ENCODE data around the gene CASZ1.

The CASZ1 gene

DNA sequence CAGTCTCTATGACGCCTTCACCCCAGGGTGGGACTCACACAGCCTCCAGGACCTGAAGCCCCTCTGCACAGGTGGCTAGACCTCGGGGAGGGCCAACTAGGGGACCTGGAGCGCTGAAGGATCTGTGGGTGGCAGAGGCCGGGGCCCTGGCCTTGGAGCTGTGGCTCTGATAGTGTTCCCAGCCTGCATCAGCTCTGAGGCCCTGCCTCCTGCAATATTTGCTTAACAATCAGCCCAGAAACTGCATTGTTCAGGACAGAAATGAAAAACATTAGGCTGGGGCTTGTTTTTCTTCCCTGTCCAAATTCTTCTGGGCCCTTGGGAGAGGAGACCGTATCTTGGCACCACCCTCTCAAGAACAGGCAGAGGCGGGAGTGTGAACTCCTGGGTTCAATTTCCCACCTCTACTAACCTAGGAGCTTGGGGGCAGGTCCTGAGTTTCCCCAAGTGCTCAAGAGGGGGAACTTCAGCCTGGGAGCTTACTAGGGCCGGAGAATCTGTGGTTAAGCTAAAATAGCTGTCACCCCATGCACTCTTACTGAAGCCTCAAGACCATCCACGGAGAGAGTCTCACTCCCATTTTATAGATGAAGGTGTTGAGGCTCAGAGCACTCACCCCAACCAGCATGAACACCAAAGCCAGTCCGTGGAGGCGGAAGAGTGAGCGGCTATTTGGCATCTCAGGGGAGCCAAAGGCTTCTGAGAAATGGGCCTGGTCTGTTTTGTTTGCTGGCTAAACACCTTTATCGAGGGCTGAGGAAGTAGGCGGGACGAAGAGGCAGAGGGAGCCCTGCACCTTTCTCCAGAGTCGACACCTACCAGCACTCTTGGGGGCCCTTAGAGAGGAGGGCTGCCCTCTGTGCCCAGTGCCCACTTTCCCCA, 18.8 kb upstream of the CASZ1 start:
- peaks cover 39% of the 10 kb centered on the region for H3K27me3 Mint-ChIP-seq (ENCODE audit: low read depth, poor library complexity)
- no peaks in the 10 kb centered on the region for H3K36me3 Mint-ChIP-seq (ENCODE audit: low read depth)
- H3K4me1 Mint-ChIP-seq: peaks cover 8% of the 10 kb centered on the region
- H3K9me3 Mint-ChIP-seq: no peaks in the 10 kb centered on the region
- no peak overlapping the region for H3K4me3 Mint-ChIP-seq
- DNase-seq: no peak
- no peak overlapping the region for H3K27ac Mint-ChIP-seq
- TF ChIP-seq, protein P1, sequence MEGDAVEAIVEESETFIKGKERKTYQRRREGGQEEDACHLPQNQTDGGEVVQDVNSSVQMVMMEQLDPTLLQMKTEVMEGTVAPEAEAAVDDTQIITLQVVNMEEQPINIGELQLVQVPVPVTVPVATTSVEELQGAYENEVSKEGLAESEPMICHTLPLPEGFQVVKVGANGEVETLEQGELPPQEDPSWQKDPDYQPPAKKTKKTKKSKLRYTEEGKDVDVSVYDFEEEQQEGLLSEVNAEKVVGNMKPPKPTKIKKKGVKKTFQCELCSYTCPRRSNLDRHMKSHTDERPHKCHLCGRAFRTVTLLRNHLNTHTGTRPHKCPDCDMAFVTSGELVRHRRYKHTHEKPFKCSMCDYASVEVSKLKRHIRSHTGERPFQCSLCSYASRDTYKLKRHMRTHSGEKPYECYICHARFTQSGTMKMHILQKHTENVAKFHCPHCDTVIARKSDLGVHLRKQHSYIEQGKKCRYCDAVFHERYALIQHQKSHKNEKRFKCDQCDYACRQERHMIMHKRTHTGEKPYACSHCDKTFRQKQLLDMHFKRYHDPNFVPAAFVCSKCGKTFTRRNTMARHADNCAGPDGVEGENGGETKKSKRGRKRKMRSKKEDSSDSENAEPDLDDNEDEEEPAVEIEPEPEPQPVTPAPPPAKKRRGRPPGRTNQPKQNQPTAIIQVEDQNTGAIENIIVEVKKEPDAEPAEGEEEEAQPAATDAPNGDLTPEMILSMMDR (IDR thresholded peaks at IDR 0.05): no peak

DNA sequence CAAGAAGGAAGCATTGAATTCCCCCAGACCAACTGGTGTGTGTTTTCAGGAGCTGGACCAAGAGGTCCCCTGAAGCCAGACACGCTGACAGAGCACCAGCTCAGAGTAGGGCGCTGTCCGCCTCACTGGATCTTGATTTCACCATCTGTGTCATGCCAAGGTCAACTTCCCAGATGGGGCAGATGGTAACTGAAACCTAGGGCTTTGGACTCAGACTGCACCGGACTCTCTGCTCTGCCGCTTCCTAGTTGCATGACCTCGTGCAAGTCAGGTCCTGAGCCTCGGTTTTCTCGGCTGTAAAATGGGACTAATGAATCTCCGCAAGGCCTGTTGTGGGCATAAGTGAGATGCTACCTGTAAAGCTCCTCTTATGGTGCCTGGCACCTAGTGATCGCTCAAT, 17.9 kb upstream of the CASZ1 start:
- Mint-ChIP-seq H3K9me3 (no peaks in the 10 kb centered on the region), H3K27me3 (ENCODE audit: low read depth, poor library complexity) (peaks cover 45% of the 10 kb centered on the region), H3K4me3 (no peak overlapping the region), H3K27ac (no peak overlapping the region), H3K36me3 (ENCODE audit: low read depth) (no peaks in the 10 kb centered on the region), H3K4me1 (peaks cover 15% of the 10 kb centered on the region)
- TF ChIP-seq, protein P1 (IDR thresholded peaks at IDR 0.05): no peak
- DNase-seq: no peak

DNA sequence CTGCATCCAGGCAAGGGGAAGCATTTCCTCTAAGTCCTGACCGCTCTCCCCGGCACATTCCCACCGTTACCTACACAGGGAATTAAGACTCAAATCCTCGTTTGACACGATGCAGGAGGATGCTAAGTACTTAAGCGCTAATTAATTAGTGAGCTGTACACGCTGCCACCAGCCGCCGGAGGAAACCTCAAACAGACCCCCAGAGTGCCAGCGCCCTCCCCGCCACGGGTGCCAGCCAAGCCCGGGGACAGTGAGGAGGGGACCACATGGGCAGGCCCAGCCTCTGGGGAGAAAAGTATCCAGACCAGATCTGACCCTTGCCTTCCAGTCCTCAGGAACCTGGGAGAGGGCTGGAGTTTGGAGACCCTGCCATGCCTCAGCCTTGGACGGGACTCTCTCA, 17.4 kb upstream of the CASZ1 start:
- no peak overlapping the region for H3K27ac Mint-ChIP-seq
- DNase-seq: no peak
- H3K4me3 Mint-ChIP-seq: no peak overlapping the region
- H3K4me1 Mint-ChIP-seq: peaks cover 20% of the 10 kb centered on the region
- H3K27me3 Mint-ChIP-seq (ENCODE audit: low read depth, poor library complexity): peaks cover 47% of the 10 kb centered on the region
- TF ChIP-seq, protein P1 (IDR thresholded peaks at IDR 0.05): no peak
- no peaks in the 10 kb centered on the region for H3K36me3 Mint-ChIP-seq (ENCODE audit: low read depth)
- no peaks in the 10 kb centered on the region for H3K9me3 Mint-ChIP-seq

DNA sequence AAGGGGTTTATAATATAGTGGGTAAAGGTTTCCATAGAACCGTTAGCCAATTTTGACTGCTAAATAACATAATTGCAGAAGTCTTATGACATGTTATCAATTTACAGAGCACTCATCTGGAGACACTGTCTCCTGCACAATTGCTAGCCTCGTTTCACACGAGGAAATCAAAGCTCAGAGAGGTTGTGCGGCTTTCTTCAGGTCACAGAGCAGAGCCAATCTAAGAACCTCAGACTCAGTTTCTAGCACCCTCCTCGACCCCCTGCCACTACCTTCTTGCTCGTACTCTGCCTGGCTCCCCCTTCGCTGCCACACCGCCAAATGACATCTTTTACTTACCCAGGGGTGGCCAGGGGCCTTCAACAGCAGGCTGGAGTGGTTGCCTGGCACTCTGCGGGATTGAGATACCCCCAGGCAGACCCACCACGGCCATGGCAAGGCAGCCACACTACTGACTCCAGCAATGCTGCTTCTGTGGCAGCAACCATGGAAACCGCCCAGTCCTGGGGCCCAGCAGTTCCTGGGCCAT, 16.0 kb upstream of the CASZ1 start:
- Mint-ChIP-seq H3K4me1 (peaks cover 34% of the 10 kb centered on the region), H3K4me3 (no peak overlapping the region), H3K9me3 (no peaks in the 10 kb centered on the region), H3K36me3 (ENCODE audit: low read depth) (no peaks in the 10 kb centered on the region), H3K27ac (no peak overlapping the region), H3K27me3 (ENCODE audit: low read depth, poor library complexity) (peaks cover 52% of the 10 kb centered on the region)
- TF ChIP-seq, protein P1 (IDR thresholded peaks at IDR 0.05): no peak
- DNase-seq: no peak

DNA sequence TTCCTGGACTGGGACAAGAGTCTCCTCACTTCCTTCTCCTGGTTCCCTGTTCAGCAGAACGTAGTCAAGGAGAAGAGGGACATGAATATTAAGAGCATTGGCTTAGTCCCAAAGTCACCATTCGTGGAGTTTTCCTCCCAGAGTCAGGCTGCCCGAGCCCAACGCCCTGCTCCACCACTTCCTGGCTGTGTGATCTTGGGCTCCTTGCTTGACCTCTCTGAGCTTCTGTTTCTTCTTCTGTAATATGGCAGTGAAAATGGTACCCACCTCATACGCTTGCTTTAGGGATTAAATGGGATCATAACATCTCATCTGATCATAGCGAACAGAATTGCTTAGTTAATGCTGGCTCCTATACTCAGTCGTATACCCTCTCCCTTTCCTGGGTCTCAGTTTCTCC, 12.0 kb upstream of the CASZ1 start:
- Mint-ChIP-seq H3K9me3 (no peaks in the 10 kb centered on the region), H3K4me1 (peaks cover 35% of the 10 kb centered on the region), H3K27me3 (ENCODE audit: low read depth, poor library complexity) (peaks cover 63% of the 10 kb centered on the region), H3K36me3 (ENCODE audit: low read depth) (no peaks in the 10 kb centered on the region), H3K4me3 (no peak overlapping the region), H3K27ac (no peak overlapping the region)
- TF ChIP-seq, protein P1 (IDR thresholded peaks at IDR 0.05): no peak
- DNase-seq: no peak

DNA sequence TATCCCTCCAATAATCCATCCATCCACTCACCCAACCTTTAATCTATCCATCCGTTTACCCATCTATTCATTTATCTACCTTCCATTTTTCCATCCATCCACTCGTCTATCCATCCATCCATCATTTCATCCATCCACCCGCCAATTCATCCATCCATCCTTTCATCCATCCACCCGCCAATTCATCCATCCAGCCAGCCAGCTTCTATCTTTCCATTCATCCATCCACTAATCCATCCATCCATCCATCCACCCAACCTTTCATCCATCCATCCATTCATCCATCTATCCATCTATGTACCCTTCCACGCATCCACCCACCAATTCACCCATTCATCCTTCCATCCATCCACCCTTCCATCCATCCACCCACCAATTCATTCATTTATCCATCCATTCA, 10.5 kb upstream of the CASZ1 start:
- peaks cover 74% of the 10 kb centered on the region for H3K27me3 Mint-ChIP-seq (ENCODE audit: low read depth, poor library complexity)
- no peak overlapping the region for H3K4me3 Mint-ChIP-seq
- no peaks in the 10 kb centered on the region for H3K36me3 Mint-ChIP-seq (ENCODE audit: low read depth)
- DNase-seq: no peak
- H3K9me3 Mint-ChIP-seq: no peaks in the 10 kb centered on the region
- H3K27ac Mint-ChIP-seq: no peak overlapping the region
- peaks cover 42% of the 10 kb centered on the region for H3K4me1 Mint-ChIP-seq
- TF ChIP-seq, protein P1 (IDR thresholded peaks at IDR 0.05): no peak

Data from nephron progenitor cell (in vitro differentiated cells).